SK-N-SH treated with all-trans-retinoic acid at 6 μM for 48 hours (cell line): ENCODE data around the gene CFAP74.

Source experiments
- ATAC-seq: fragments of 200-7000 bp; cut with Tn5 transposase; 3 replicates; pipeline ENCODE4 v1.9.1; 2020; ENCODE audit warnings: mild to moderate bottlenecking, moderate library complexity
- ARNTL ChIP-seq: fragments of 450-650 bp; formaldehyde crosslinking; IDR thresholded peaks from 2 replicates; pipeline ENCODE4 v1.5.0; 2020; ENCODE audit warnings: low read depth, mild to moderate bottlenecking, moderate library complexity, borderline replicate concordance
- BACH2 ChIP-seq: fragments of 250-450 bp; sonication (Bioruptor Pico); IDR thresholded peaks from 2 replicates; pipeline ENCODE4 v1.9.0; 2021; ENCODE audit warnings: mild to moderate bottlenecking, borderline replicate concordance
- CREB5 ChIP-seq: fragments of 250-450 bp; sonication (Bioruptor Pico); IDR thresholded peaks from 2 replicates; pipeline ENCODE4 v1.5.1; 2020; ENCODE audit warnings: low read depth, mild to moderate bottlenecking, moderate library complexity
- CSDC2 ChIP-seq: fragments of 250-450 bp; sonication (Bioruptor Pico); IDR thresholded peaks from 2 replicates; pipeline ENCODE4 v1.5.0; 2020; ENCODE audit warnings: mild to moderate bottlenecking, moderate library complexity
- CSRNP3 ChIP-seq: fragments of 250-450 bp; sonication (Bioruptor Pico); IDR thresholded peaks from 2 replicates; pipeline ENCODE4 v1.5.1; 2021; ENCODE audit warnings: mild to moderate bottlenecking, moderate library complexity
- ESRRG ChIP-seq: fragments of 250-450 bp; sonication (Bioruptor Pico); IDR thresholded peaks from 2 replicates; pipeline ENCODE4 v1.6.1; 2021; ENCODE audit warnings: mild to moderate bottlenecking
- GLIS3 ChIP-seq: fragments of 250-450 bp; sonication (Bioruptor Pico); IDR thresholded peaks from 2 replicates; pipeline ENCODE4 v1.5.0; 2020; ENCODE audit warnings: mild to moderate bottlenecking, moderate library complexity
- ISL1 ChIP-seq: fragments of 250-450 bp; sonication (Bioruptor Pico); IDR thresholded peaks from 2 replicates; pipeline ENCODE4 v2.1.2; 2022; ENCODE audit warnings: mild to moderate bottlenecking, moderate library complexity
- OSR1 ChIP-seq: fragments of 250-450 bp; sonication (Bioruptor Pico); IDR thresholded peaks from 2 replicates; pipeline ENCODE4 v1.8.0; 2022; ENCODE audit warnings: moderate library complexity, mild to moderate bottlenecking, inconsistent platforms
- PATZ1 ChIP-seq: fragments of 250-450 bp; sonication (Bioruptor Pico); IDR thresholded peaks from 2 replicates; pipeline ENCODE4 v1.8.0; 2020; ENCODE audit warnings: mild to moderate bottlenecking, moderate library complexity, borderline replicate concordance
- PPARA ChIP-seq: fragments of 250-450 bp; sonication (Bioruptor Pico); IDR thresholded peaks from 2 replicates; pipeline ENCODE4 v1.5.0; 2020; ENCODE audit warnings: mild to moderate bottlenecking, borderline replicate concordance
- RARB ChIP-seq: fragments of 250-450 bp; sonication (Bioruptor Pico); IDR thresholded peaks from 2 replicates; pipeline ENCODE4 v1.8.0; 2021; ENCODE audit warnings: mild to moderate bottlenecking, moderate library complexity
- SNAI2 ChIP-seq: fragments of 250-450 bp; sonication (Bioruptor Pico); IDR thresholded peaks from 2 replicates; pipeline ENCODE4 v1.5.0; 2020; ENCODE audit warnings: mild to moderate bottlenecking, moderate library complexity
- TCF4 ChIP-seq: fragments of 250-450 bp; sonication (Bioruptor Pico); IDR thresholded peaks from 2 replicates; pipeline ENCODE4 v1.8.0; 2021; ENCODE audit warnings: mild to moderate bottlenecking, moderate library complexity, borderline replicate concordance
- TSHZ2 ChIP-seq: fragments of 250-450 bp; sonication (Bioruptor Pico); IDR thresholded peaks from 2 replicates; pipeline ENCODE4 v1.5.0; 2020; ENCODE audit warnings: mild to moderate bottlenecking, moderate library complexity
- ZFP3 ChIP-seq: fragments of 250-450 bp; sonication (Bioruptor Pico); IDR thresholded peaks from 2 replicates; pipeline ENCODE4 v1.5.0; 2020; ENCODE audit warnings: mild to moderate bottlenecking, moderate library complexity
- ZFP30 ChIP-seq: fragments of 450-650 bp; formaldehyde crosslinking; IDR thresholded peaks from 2 replicates; pipeline ENCODE4 v1.5.0; 2022; ENCODE audit warnings: mild to moderate bottlenecking, moderate library complexity
- ZNF565 ChIP-seq: fragments of 450-650 bp; formaldehyde crosslinking; conservative IDR thresholded peaks from 2 replicates; pipeline ENCODE4 v1.5.0; 2020; ENCODE audit warnings: low read depth, mild to moderate bottlenecking, moderate library complexity
- ZNF70 ChIP-seq: fragments of 450-650 bp; formaldehyde crosslinking; IDR thresholded peaks from 2 replicates; pipeline ENCODE4 v1.5.0; 2020; ENCODE audit warnings: mild to moderate bottlenecking, moderate library complexity
- ZNF8 ChIP-seq: fragments of 450-650 bp; formaldehyde crosslinking; IDR thresholded peaks from 2 replicates; pipeline ENCODE4 v1.5.0; 2020; ENCODE audit warnings: mild to moderate bottlenecking, moderate library complexity

The CFAP74 gene

GRCh38 chr1:1876335-1876930 lies 127.2 kb downstream of the CFAP74 start:
- TF ChIP-seq ZNF8 (CRISPR knock-in tag): no peak
- no peak for TF ChIP-seq TSHZ2 (CRISPR knock-in tag)
- no peak for TF ChIP-seq SNAI2
- TF ChIP-seq ISL1 (CRISPR knock-in tag): no peak
- TF ChIP-seq GLIS3 (CRISPR knock-in tag): no peak
- no peak for TF ChIP-seq CREB5 (CRISPR knock-in tag)
- TF ChIP-seq CSRNP3 (CRISPR knock-in tag): no peak
- TF ChIP-seq RARB (CRISPR knock-in tag): no peak
- TF ChIP-seq OSR1 (CRISPR knock-in tag): no peak
- TF ChIP-seq ARNTL (CRISPR knock-in tag): no peak
- TF ChIP-seq PPARA (CRISPR knock-in tag): no peak
- TF ChIP-seq ZNF565 (CRISPR knock-in tag): no peak
- TF ChIP-seq PATZ1: no peak
- no peak for TF ChIP-seq ESRRG (CRISPR knock-in tag)
- TF ChIP-seq ZFP30 (CRISPR knock-in tag): no peak
- no peak for ATAC-seq

GRCh38 chr1:1875932-1876331 lies 127.7 kb downstream of the CFAP74 start:
- no peak for TF ChIP-seq ZNF565 (CRISPR knock-in tag)
- no peak for TF ChIP-seq ESRRG (CRISPR knock-in tag)
- TF ChIP-seq PPARA (CRISPR knock-in tag): no peak
- TF ChIP-seq ZNF70: no peak
- TF ChIP-seq ZNF8 (CRISPR knock-in tag): no peak
- TF ChIP-seq CSDC2: no peak
- no peak for TF ChIP-seq ARNTL (CRISPR knock-in tag)
- no peak for TF ChIP-seq RARB (CRISPR knock-in tag)
- no peak for TF ChIP-seq TSHZ2 (CRISPR knock-in tag)
- no peak for TF ChIP-seq GLIS3 (CRISPR knock-in tag)
- TF ChIP-seq TCF4: no peak
- no peak for TF ChIP-seq ZFP3 (CRISPR knock-in tag)
- no peak for TF ChIP-seq CSRNP3 (CRISPR knock-in tag)
- no peak for TF ChIP-seq CREB5 (CRISPR knock-in tag)
- TF ChIP-seq ZFP30 (CRISPR knock-in tag): no peak
- TF ChIP-seq BACH2 (CRISPR knock-in tag): no peak
- no peak for TF ChIP-seq OSR1 (CRISPR knock-in tag)
- ATAC-seq: no peak
